ENCODE measurements around the gene ZSWIM2.

DNA sequence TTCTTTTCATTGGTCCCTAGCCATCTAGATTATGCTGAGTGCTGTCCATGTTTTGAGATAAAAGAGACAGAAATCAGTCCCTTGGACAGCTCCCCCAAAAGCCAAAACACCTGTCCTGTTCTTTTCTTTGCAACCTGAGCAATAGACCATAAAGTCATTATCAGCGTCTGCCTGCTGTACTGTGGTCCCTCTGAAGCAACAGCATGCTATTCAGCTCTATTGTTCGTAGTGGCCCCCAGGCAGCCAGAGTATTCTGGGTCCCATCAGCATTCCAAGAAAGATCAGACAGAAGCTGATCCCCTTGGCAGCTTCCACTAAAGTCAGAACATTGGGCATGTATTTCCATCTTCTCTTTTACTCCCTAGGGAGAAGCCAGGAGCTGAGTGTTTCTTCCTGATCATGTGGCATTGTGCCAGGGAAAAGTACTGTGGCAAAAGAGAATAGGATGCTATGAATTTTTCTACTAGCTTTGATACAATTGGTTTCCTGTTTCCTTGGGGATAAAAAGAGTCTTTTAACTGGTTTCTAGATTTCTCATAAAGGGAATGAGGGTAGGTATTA, 33.6 kb upstream of the ZSWIM2 start:
- no peak for TF ChIP-seq POLR2AphosphoS5 (IDR thresholded peaks at IDR 0.05; ENCODE audit: borderline replicate concordance, low read depth, low read length)
- TF ChIP-seq EZH2 (IDR thresholded peaks at IDR 0.05): no peak
